Right lobe of liver (tissue), 6 donors: ENCODE measurements around the gene COPG2. TPM values are rescaled to one million over a fixed set of nuclear protein-coding genes. Genes with fewer than 3 reads are reported as not detected.
A peak's percentile ranks its signal among the peaks of the same experiment; 100 is the strongest.

ENCODE experiments used
- ATAC-seq, 4 donors: fragments of 200-7000 bp; cut with Tn5 transposase; one replicate each; pipeline ENCODE4 v1.9.1; 2020; ENCODE audit warnings: mild to moderate bottlenecking in 4 of 4, moderate library complexity in 4 of 4
- DNase-seq, 3 donors: peaks; one replicate each; pipeline ENCODE4 v3.0.0-alpha.2; 2020
- H3K27ac ChIP-seq, 3 donors: fragments of 200-600 bp; one replicate each; pipeline ENCODE4 v1.8.0; 2022
- H3K27me3 ChIP-seq, 2 donors: fragments of 200-600 bp; one replicate each; pipeline ENCODE4 v1.8.0; 2022
- H3K36me3 ChIP-seq, 4 donors: fragments of 200-600 bp; sonication (generic) in 1 of 4; one replicate each; pipeline versions ENCODE4 v1.5.1 to v1.8.0; 2017 to 2022; ENCODE audit warnings: control low read depth in 1 of 4
- H3K4me1 ChIP-seq, 4 donors: fragments of 200-600 bp; sonication (generic) in 1 of 4; one replicate each; pipeline versions ENCODE4 v1.5.1 to v1.8.0; 2017 to 2022; ENCODE audit warnings: control low read depth in 1 of 4
- H3K4me3 ChIP-seq, 3 donors: fragments of 200-600 bp; one replicate each; pipeline ENCODE4 v1.8.0; 2022
- H3K9me3 ChIP-seq, 4 donors: fragments of 200-600 bp; sonication (generic) in 1 of 4; one replicate each; pipeline versions ENCODE4 v1.5.1 to v1.8.0; 2017 to 2022; ENCODE audit warnings: control low read depth in 1 of 4
- CTCF ChIP-seq, 4 donors: fragments of 200-600 bp in 3 of 4; fragments of 450-650 bp in 1 of 4; IDR thresholded peaks; one replicate each; pipeline versions ENCODE4 v1.5.1 to v1.8.0; 2016 to 2022; ENCODE audit warnings: antibody characterized with exemption in 4 of 4, mild to moderate bottlenecking in 2 of 4
- POLR2A ChIP-seq: fragments of 450-650 bp; IDR thresholded peaks from one replicate; pipeline ENCODE4 v1.6.1; 2017; ENCODE audit warnings: antibody characterized with exemption, mild to moderate bottlenecking
- WGBS: methylation state at CpG from one replicate; pipeline ENCODE4 v1.1.6; 2018; ENCODE audit warnings: low coverage, low lambda C conversion rate; ENCODE audit not compliant: insufficient coverage; ENCODE audit errors: missing lambda C conversion rate; 5-methylcytosine and 5-hydroxymethylcytosine counted together
- intact Hi-C, 2 donors: fragments of 100-400 bp; cut with DNase I; formaldehyde crosslinking; loops; one replicate each; pipeline versions ENCODE4 v1.11.2 to v1.14.1; 2022
- total RNA-seq, 6 experiments: library from RNA; depleted of rRNA in 2 of 6; stranded (reverse); fragments of >200 nt in 2 of 6; fragmentation: NEBNext Ultra II Directional in 3 of 6; extraction: Animal tissue kit (Norgen Biotek cat#: 25700) in 3 of 6; gene quantifications; one replicate each; pipeline versions ENCODE4 v1.1.0 to v1.2.4, GENCODE V29; 2016 to 2023
- donor health status: DM: no; HTN: yes; CAD: no.
- donor health status: DM: no; HTN: no; CAD: no.
- donor health status: DM: no; HTN: no; CAD: no.
- donor health status: DM: no; HTN: yes; CAD: no.
- donor health status: DM: no; HTN: yes; CAD: no.

COPG2 gene
- total RNA-seq, 6 experiments from 2014 or later = 6.5 to 8.9 (median 8.4) TPM

DNA sequence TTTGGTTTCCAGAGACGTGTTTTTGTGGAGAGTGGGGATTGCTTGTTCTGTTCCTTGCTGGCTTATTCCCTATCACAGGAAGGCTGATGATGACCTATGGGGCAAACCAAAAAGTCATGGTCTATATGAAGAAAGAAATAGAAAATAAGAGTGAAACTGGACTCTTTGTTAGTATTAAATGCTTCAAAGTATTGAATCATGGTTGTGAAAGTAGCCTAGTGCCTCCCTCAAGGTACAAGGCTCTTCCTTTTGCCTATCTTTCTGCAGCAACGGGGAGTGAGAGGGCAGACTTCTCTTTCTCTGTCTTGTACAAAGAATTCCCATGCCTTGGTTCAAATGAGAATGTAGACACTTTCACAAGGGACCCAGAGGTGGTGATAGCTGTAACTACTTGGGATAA is 167.6 kb downstream of the COPG2 start:
- no peak for TF ChIP-seq CTCF (IDR thresholded peaks at IDR 0.05)
- no peak for TF ChIP-seq POLR2A
- Histone ChIP-seq H3K4me3 (no peak overlapping the region), H3K36me3 (peaks cover 0 to 34% (median 10%) of the 10 kb centered on the region in 4 donors), H3K9me3 (no peaks in the 10 kb centered on the region), H3K4me1 (no peaks in the 10 kb centered on the region), H3K27me3 (no peaks in the 10 kb centered on the region), H3K27ac (no peak overlapping the region)
- 63% methylated on average over 2 of the region's 2 CpGs for WGBS
- ATAC-seq (no peak), DNase-seq (no peak)
- intact Hi-C loops = no loop called here

DNA sequence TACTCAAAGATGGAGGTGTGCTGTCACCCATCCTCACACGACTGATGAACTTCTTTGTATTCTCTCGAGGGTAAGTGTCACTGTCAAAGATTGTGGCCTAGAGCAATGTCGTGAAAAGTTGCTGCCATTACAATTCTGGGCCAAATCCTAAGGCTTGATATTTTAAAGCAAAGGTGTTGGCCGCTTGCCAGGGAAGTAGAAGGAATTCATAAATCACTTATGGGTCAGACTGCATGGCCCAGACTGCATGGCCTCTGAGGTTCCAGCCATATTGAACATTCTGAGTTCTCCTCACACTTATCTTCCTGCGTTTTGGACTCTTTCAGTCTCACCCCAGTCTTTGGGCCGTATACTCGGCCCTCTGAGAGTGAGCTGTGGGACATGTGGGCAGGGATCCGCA is 168.1 kb downstream of the COPG2 start:
- WGBS = 77% methylated on average over 5 of the region's 8 CpGs
- H3K27me3 ChIP-seq = no peaks in the 10 kb centered on the region
- no peak for DNase-seq
- intact Hi-C loops = no loop called here
- H3K36me3 ChIP-seq = peaks cover 0 to 34% (median 10%) of the 10 kb centered on the region in 4 donors
- no peak for TF ChIP-seq CTCF (IDR thresholded peaks at IDR 0.05)
- TF ChIP-seq POLR2A = no peak
- no peak overlapping the region for H3K27ac ChIP-seq
- no peak overlapping the region for H3K4me3 ChIP-seq
- ATAC-seq = no peak
- no peaks in the 10 kb centered on the region for H3K9me3 ChIP-seq
- H3K4me1 ChIP-seq = no peaks in the 10 kb centered on the region

DNA sequence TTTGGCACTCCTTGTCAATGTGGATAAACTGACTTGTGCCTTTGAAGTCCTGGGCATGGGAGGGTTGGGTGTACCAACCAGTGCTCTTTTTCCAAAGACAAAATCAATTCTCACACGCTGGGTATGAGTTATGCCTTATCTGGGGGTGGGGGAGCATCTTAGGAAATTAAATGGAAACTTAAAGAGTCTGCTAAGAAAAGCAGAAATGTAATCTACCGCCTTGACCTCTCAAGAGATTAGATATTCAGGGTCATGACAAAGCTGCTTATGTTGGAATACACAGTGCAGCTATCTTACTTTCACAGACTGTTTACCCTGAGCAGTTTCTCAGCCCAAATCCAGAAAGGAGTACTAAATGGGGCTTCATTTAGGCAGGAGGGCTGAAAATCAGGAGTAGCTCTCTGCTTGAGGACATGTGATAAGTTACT is 174.1 kb downstream of the COPG2 start:
- Histone ChIP-seq H3K4me3 (no peak overlapping the region), H3K36me3 (peaks cover 0 to 6% (median under 1%) of the 10 kb centered on the region in 4 donors), H3K27me3 (no peaks in the 10 kb centered on the region), H3K9me3 (no peaks in the 10 kb centered on the region), H3K4me1 (peaks cover 0 to 7% (median 0%) of the 10 kb centered on the region in 4 donors), H3K27ac (no peak overlapping the region)
- DNase-seq = no peak
- no peak for TF ChIP-seq POLR2A
- TF ChIP-seq CTCF (IDR thresholded peaks at IDR 0.05) = no peak
- 47% methylated on average over 2 of the region's 2 CpGs for WGBS
- intact Hi-C loops = no loop called here
- ATAC-seq = peak; percentile 9 to 26 (median 14)

DNA sequence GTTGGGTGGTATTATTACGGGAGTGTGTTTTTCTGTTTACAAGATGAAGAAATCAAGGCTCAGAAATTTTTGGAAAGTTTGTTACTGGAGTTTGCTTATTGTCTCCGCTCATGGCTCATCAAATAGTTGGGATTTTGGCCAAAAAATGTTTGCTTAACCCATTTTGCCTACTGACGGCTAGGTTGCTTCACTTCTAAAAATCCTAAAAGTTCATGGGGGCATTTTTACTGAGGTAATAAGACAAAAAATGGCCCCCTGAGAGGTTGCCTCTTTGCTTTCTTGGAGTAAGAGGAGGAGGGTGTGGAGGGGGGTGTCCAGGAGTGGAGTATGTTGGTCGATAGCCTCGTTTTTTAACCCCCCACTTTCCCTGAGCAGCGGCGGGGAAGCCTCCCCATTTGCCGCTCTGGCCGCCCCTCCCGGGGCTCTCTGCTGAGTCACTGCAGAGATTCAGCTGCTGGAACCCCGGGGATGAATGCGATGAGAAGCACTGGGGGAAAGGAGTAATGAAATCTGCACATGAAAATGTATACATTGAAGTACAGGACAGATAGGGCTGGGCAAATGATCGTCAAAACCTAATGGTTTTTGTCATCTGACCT is 175.2 kb downstream of the COPG2 start:
- ATAC-seq (peak in 1 of 4 donors; percentile 24), DNase-seq (no peak)
- WGBS = 45% methylated on average over 13 of the region's 13 CpGs
- no peaks in the 10 kb centered on the region for H3K9me3 ChIP-seq
- no peak overlapping the region for H3K27ac ChIP-seq
- H3K36me3 ChIP-seq = peaks cover 0 to 2% (median 0%) of the 10 kb centered on the region in 4 donors
- intact Hi-C loops = no loop called here
- H3K4me1 ChIP-seq = peaks cover 0 to 7% (median 0%) of the 10 kb centered on the region in 4 donors
- H3K27me3 ChIP-seq = no peaks in the 10 kb centered on the region
- TF ChIP-seq CTCF (IDR thresholded peaks at IDR 0.05) = no peak
- no peak for TF ChIP-seq POLR2A
- H3K4me3 ChIP-seq = peak overlapping the region; percentile 0 to 44 (median 37)
